WTC11 (cell line): ENCODE measurements around the gene DBN1.

ENCODE experiments used
- CREM ChIP-seq: sonication (generic); formaldehyde crosslinking; IDR thresholded peaks from 2 replicates; pipeline ENCODE4 v1.8.1; 2022; ENCODE audit warnings: mild to moderate bottlenecking, missing genetic modification reagents, moderate library complexity
- ETV6 ChIP-seq: sonication (generic); formaldehyde crosslinking; IDR thresholded peaks from 2 replicates; pipeline ENCODE4 v1.8.1; 2022; ENCODE audit warnings: mild to moderate bottlenecking, missing genetic modification reagents
- FOXJ3 ChIP-seq: sonication (generic); formaldehyde crosslinking; IDR thresholded peaks from 2 replicates; pipeline ENCODE4 v1.9.0; 2021; ENCODE audit warnings: missing genetic modification reagents, mild to moderate bottlenecking, borderline replicate concordance
- IRF2 ChIP-seq: sonication (generic); formaldehyde crosslinking; IDR thresholded peaks from 2 replicates; pipeline ENCODE4 v1.8.0; 2022; ENCODE audit warnings: low read depth, missing genetic modification reagents, borderline replicate concordance
- MYBL2 ChIP-seq: sonication (generic); formaldehyde crosslinking; IDR thresholded peaks from 2 replicates; pipeline ENCODE4 v1.8.1; 2023; ENCODE audit warnings: mild to moderate bottlenecking, moderate library complexity, missing genetic modification reagents
- NR1H2 ChIP-seq: sonication (generic); formaldehyde crosslinking; IDR thresholded peaks from 2 replicates; pipeline ENCODE4 v1.9.0; 2021; ENCODE audit warnings: mild to moderate bottlenecking, moderate library complexity, missing genetic modification reagents
- NR3C1 ChIP-seq: sonication (generic); formaldehyde crosslinking; conservative IDR thresholded peaks from 2 replicates; pipeline ENCODE4 v1.8.1; 2023; ENCODE audit warnings: low read depth, mild to moderate bottlenecking, missing genetic modification reagents
- ZBTB21 ChIP-seq: sonication (generic); formaldehyde crosslinking; IDR thresholded peaks from 2 replicates; pipeline ENCODE4 v1.8.1; 2023; ENCODE audit warnings: mild to moderate bottlenecking, missing genetic modification reagents, borderline replicate concordance
- ZNF121 ChIP-seq: sonication (generic); formaldehyde crosslinking; IDR thresholded peaks from 2 replicates; pipeline ENCODE4 v1.8.0; 2023; ENCODE audit warnings: missing genetic modification reagents
- ZNF423 ChIP-seq: fragments of 250-450 bp; sonication (Bioruptor Pico); IDR thresholded peaks from 2 replicates; pipeline ENCODE4 v2.1.2; 2022; ENCODE audit warnings: mild to moderate bottlenecking, moderate library complexity
- TF ChIP-seq, protein P1 (sequence below): sonication (generic); formaldehyde crosslinking; IDR thresholded peaks from 2 replicates; pipeline ENCODE4 v1.8.1; 2022; ENCODE audit warnings: low read depth, missing genetic modification reagents, borderline replicate concordance
- TF ChIP-seq, protein P2 (sequence below): sonication (generic); formaldehyde crosslinking; IDR thresholded peaks from 2 replicates; pipeline ENCODE4 v1.8.1; 2023; ENCODE audit warnings: mild to moderate bottlenecking, moderate library complexity, missing genetic modification reagents
- TF ChIP-seq, protein P3 (sequence below): fragments of 200-600 bp; IDR thresholded peaks from 2 replicates; pipeline ENCODE4 v1.8.0; 2022; ENCODE audit warnings: antibody characterized with exemption
- TF ChIP-seq, protein P4 (sequence below): sonication (generic); formaldehyde crosslinking; IDR thresholded peaks from 2 replicates; pipeline ENCODE4 v1.8.0; 2022; ENCODE audit warnings: mild to moderate bottlenecking, missing genetic modification reagents

- TF ChIP-seq NR3C1 (no peak), ZNF121 (no peak), NR1H2 (CRISPR knock-in tag) (no peak), IRF2 (CRISPR knock-in tag) (no peak), MYBL2 (CRISPR knock-in tag) (no peak), ZNF423 (no peak), ETV6 (no peak), FOXJ3 (CRISPR knock-in tag) (no peak), CREM (CRISPR knock-in tag) (no peak), ZBTB21 (CRISPR knock-in tag) (no peak)
- TF ChIP-seq, protein P1, sequence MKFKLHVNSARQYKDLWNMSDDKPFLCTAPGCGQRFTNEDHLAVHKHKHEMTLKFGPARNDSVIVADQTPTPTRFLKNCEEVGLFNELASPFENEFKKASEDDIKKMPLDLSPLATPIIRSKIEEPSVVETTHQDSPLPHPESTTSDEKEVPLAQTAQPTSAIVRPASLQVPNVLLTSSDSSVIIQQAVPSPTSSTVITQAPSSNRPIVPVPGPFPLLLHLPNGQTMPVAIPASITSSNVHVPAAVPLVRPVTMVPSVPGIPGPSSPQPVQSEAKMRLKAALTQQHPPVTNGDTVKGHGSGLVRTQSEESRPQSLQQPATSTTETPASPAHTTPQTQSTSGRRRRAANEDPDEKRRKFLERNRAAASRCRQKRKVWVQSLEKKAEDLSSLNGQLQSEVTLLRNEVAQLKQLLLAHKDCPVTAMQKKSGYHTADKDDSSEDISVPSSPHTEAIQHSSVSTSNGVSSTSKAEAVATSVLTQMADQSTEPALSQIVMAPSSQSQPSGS: no peak
- TF ChIP-seq, protein P2, sequence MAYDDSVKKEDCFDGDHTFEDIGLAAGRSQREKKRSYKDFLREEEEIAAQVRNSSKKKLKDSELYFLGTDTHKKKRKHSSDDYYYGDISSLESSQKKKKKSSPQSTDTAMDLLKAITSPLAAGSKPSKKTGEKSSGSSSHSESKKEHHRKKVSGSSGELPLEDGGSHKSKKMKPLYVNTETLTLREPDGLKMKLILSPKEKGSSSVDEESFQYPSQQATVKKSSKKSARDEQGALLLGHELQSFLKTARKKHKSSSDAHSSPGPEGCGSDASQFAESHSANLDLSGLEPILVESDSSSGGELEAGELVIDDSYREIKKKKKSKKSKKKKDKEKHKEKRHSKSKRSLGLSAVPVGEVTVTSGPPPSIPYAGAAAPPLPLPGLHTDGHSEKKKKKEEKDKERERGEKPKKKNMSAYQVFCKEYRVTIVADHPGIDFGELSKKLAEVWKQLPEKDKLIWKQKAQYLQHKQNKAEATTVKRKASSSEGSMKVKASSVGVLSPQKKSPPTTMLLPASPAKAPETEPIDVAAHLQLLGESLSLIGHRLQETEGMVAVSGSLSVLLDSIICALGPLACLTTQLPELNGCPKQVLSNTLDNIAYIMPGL: no peak
- TF ChIP-seq, protein P3, sequence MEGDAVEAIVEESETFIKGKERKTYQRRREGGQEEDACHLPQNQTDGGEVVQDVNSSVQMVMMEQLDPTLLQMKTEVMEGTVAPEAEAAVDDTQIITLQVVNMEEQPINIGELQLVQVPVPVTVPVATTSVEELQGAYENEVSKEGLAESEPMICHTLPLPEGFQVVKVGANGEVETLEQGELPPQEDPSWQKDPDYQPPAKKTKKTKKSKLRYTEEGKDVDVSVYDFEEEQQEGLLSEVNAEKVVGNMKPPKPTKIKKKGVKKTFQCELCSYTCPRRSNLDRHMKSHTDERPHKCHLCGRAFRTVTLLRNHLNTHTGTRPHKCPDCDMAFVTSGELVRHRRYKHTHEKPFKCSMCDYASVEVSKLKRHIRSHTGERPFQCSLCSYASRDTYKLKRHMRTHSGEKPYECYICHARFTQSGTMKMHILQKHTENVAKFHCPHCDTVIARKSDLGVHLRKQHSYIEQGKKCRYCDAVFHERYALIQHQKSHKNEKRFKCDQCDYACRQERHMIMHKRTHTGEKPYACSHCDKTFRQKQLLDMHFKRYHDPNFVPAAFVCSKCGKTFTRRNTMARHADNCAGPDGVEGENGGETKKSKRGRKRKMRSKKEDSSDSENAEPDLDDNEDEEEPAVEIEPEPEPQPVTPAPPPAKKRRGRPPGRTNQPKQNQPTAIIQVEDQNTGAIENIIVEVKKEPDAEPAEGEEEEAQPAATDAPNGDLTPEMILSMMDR: no peak
- TF ChIP-seq, protein P4, sequence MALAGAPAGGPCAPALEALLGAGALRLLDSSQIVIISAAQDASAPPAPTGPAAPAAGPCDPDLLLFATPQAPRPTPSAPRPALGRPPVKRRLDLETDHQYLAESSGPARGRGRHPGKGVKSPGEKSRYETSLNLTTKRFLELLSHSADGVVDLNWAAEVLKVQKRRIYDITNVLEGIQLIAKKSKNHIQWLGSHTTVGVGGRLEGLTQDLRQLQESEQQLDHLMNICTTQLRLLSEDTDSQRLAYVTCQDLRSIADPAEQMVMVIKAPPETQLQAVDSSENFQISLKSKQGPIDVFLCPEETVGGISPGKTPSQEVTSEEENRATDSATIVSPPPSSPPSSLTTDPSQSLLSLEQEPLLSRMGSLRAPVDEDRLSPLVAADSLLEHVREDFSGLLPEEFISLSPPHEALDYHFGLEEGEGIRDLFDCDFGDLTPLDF (CRISPR knock-in tag): no peak
Observed at GRCh38 chr5:177508837-177509236, 35.4 kb upstream of the DBN1 start.
